Keratinocyte (primary cell): Measurements from ENCODE around the gene FNBP1. TPM values are rescaled to one million over a fixed set of nuclear protein-coding genes. Genes with fewer than 3 reads are reported as not detected.

Source experiments
- DNase-seq: peaks from one replicate; pipeline ENCODE4 v3.0.0-alpha.2; 2011; ENCODE audit warnings: low read depth, missing footprints, low spot score
- FAIRE-seq: peaks from 2 replicates; lab custom pipeline; 2011; peaks lifted over from hg19 to GRCh38; lab: Jason Lieb, UNC
- H2AFZ ChIP-seq: 2 replicates; pipeline ENCODE4 v1.6.0; 2012; ENCODE audit warnings: low read length, control low read depth, inconsistent platforms; ENCODE audit not compliant: control insufficient read depth
- H3K27ac ChIP-seq: 2 replicates; pipeline ENCODE4 v1.5.1; 2011; ENCODE audit warnings: low read length; ENCODE audit not compliant: control insufficient read depth, insufficient read depth
- H3K27me3 ChIP-seq: 3 replicates; pipeline ENCODE4 v1.6.0; 2011; ENCODE audit warnings: low read length; ENCODE audit not compliant: control insufficient read depth, insufficient read depth; ENCODE audit errors: extremely low read depth
- H3K36me3 ChIP-seq, 2 experiments: 2 replicates in 1 of 2; 3 replicates in 1 of 2; pipeline ENCODE4 v1.5.1; 2011; ENCODE audit warnings: low read length in 2 of 2, mild to moderate bottlenecking in 1 of 2; ENCODE audit not compliant: control insufficient read depth in 2 of 2, insufficient read depth in 2 of 2; ENCODE audit errors: extremely low read depth in 1 of 2
- H3K4me1 ChIP-seq: 3 replicates; pipeline ENCODE4 v1.5.1; 2011; ENCODE audit warnings: low read length; ENCODE audit not compliant: control insufficient read depth, insufficient read depth; ENCODE audit errors: extremely low read depth
- H3K4me2 ChIP-seq: 3 replicates; pipeline ENCODE4 v1.6.0; 2011; ENCODE audit warnings: low read depth, low read length; ENCODE audit not compliant: control insufficient read depth, insufficient read depth; ENCODE audit errors: extremely low read depth
- H3K4me3 ChIP-seq, 3 experiments: fragments of 200-600 bp in 1 of 3; sonication (generic) in 1 of 3; 2 replicates in 2 of 3; 3 replicates in 1 of 3; pipeline ENCODE4 v1.5.1; 2011 to 2016; ENCODE audit warnings: low read length in 3 of 3, mild to moderate bottlenecking in 3 of 3, control low read depth in 2 of 3, inconsistent platforms in 1 of 3, low read depth in 1 of 3, mixed read lengths in 1 of 3, mixed run types in 1 of 3, moderate library complexity in 1 of 3; ENCODE audit not compliant: control insufficient read depth in 2 of 3, insufficient read depth in 2 of 3; ENCODE audit errors: extremely low read depth in 1 of 3
- H3K79me2 ChIP-seq: 2 replicates; pipeline ENCODE4 v1.6.0; 2012; ENCODE audit warnings: low read length; ENCODE audit not compliant: control insufficient read depth, insufficient read depth
- H3K9ac ChIP-seq: 3 replicates; pipeline ENCODE4 v1.6.0; 2011; ENCODE audit warnings: low read length; ENCODE audit not compliant: control insufficient read depth, insufficient read depth; ENCODE audit errors: extremely low read depth
- H3K9me1 ChIP-seq: 3 replicates; pipeline ENCODE4 v1.6.0; 2011; ENCODE audit warnings: low read length; ENCODE audit not compliant: control insufficient read depth, insufficient read depth; ENCODE audit errors: extremely low read depth
- H3K9me3 ChIP-seq: 2 replicates; pipeline ENCODE4 v1.5.1; 2012; ENCODE audit warnings: low read depth, low read length; ENCODE audit not compliant: control insufficient read depth
- H4K20me1 ChIP-seq: 3 replicates; pipeline ENCODE4 v1.6.0; 2011; ENCODE audit warnings: low read length; ENCODE audit not compliant: control insufficient read depth, insufficient read depth; ENCODE audit errors: extremely low read depth
- EZH2 ChIP-seq: IDR thresholded peaks from one replicate; pipeline ENCODE4 v1.6.1; 2012; ENCODE audit warnings: inconsistent platforms, mild to moderate bottlenecking, low read length, moderate library complexity
- dilution Hi-C: fragments of 300-500 bp; cut with MboI; formaldehyde crosslinking; loops from one replicate; pipeline ENCODE4 v1.7.0; 2020; ENCODE audit warnings: low sequenced_read_pairs; ENCODE audit not compliant: extremely low pct_ligation_motif_present
- polyA plus RNA-seq, 5 experiments: library from polyadenylated mRNA; depleted of rRNA in 3 of 5; stranded (reverse) in 3 of 5; stranded (forward) in 1 of 5; unstranded in 1 of 5; fragments of >200 nt; gene quantifications; 1 replicate in 1 of 5; 2 replicates in 3 of 5; 3 replicates in 1 of 5; pipeline versions ENCODE4 v1.2.1 to v1.2.3, GENCODE V29; 2011 to 2012; ENCODE audit warnings: missing spikeins in 2 of 5, low read depth in 1 of 5, low replicate concordance in 1 of 5
- TF ChIP-seq, protein P1 (sequence below), 3 experiments: IDR thresholded peaks in 1 of 3; conservative IDR thresholded peaks in 1 of 3; optimal IDR thresholded peaks in 1 of 3; 2 replicates in 2 of 3; 3 replicates in 1 of 3; pipeline versions ENCODE3 to v1.5.1; 2011; ENCODE audit warnings: low read length in 3 of 3, mild to moderate bottlenecking in 3 of 3, moderate library complexity in 2 of 3, control low read depth in 1 of 3, inconsistent platforms in 1 of 3; ENCODE audit not compliant: insufficient read depth in 2 of 3; ENCODE audit errors: extremely low read depth in 1 of 3

Gene FNBP1
- polyA plus RNA-seq, 1 donor (not counting 4 experiments of a cell fraction or from before 2014, with no cell fraction given) = 9.6 TPM

DNA sequence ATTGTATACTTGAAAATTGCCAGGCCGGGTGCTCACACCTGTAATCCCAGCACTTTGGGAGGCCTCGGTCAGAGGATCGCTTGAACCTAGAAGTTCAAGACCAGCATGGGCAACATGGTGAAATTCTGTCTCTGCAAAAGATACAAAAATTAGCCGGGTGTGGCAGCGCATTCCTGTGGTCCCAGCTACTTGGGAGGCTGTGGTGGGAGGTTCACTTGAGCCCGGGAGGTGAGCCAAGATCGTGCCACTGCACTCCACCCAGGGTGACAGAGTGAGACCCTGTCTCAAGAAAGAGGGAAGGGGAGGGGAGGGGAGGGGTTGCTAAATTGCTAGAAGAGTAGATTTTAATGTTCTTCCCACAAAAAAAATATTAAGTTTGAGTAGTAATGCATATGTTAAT, 53.2 kb downstream of the FNBP1 start:
- Histone ChIP-seq H4K20me1 (no peaks in the 10 kb centered on the region), H3K9me1 (no peaks in the 10 kb centered on the region), H3K4me3 (no peak overlapping the region), H2AFZ (no peak overlapping the region), H3K4me1 (peaks cover 14% of the 10 kb centered on the region), H3K9ac (no peak overlapping the region), H3K27ac (no peak overlapping the region), H3K9me3 (no peaks in the 10 kb centered on the region), H3K27me3 (no peaks in the 10 kb centered on the region), H3K36me3 (no peaks in the 10 kb centered on the region), H3K79me2 (no peaks in the 10 kb centered on the region), H3K4me2 (no peak overlapping the region)
- dilution Hi-C loops = no loop called here
- TF ChIP-seq EZH2 = no peak
- TF ChIP-seq, protein P1, sequence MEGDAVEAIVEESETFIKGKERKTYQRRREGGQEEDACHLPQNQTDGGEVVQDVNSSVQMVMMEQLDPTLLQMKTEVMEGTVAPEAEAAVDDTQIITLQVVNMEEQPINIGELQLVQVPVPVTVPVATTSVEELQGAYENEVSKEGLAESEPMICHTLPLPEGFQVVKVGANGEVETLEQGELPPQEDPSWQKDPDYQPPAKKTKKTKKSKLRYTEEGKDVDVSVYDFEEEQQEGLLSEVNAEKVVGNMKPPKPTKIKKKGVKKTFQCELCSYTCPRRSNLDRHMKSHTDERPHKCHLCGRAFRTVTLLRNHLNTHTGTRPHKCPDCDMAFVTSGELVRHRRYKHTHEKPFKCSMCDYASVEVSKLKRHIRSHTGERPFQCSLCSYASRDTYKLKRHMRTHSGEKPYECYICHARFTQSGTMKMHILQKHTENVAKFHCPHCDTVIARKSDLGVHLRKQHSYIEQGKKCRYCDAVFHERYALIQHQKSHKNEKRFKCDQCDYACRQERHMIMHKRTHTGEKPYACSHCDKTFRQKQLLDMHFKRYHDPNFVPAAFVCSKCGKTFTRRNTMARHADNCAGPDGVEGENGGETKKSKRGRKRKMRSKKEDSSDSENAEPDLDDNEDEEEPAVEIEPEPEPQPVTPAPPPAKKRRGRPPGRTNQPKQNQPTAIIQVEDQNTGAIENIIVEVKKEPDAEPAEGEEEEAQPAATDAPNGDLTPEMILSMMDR (optimal IDR thresholded peaks at IDR 0.05 in 1 of 3, IDR thresholded peaks at IDR 0.05 in 1 of 3, conservative IDR thresholded peaks at IDR 0.05 in 1 of 3; ENCODE audit: extremely low read depth in 1 of 3, insufficient read depth in 2 of 3, low read length in 3 of 3) = no peak
- no peak for FAIRE-seq
- no peak for DNase-seq

DNA sequence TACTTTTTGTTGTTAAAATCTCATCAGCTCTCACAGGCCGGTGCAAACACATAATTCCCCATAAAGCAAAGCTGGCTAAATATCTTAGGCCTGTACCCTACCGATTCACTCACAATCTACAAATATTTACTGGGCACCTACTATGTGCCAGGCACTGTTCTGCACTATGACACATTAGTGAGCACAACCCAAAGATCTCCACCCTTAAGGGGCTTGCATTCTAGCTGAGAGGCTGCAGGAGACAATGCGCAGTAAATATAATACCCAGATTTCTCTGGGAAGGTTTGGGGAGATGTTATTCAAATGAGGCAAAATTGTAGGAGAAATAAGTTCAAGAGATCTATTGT, 53.7 kb downstream of the FNBP1 start:
- TF ChIP-seq EZH2 = no peak
- TF ChIP-seq, protein P1 (optimal IDR thresholded peaks at IDR 0.05 in 1 of 3, IDR thresholded peaks at IDR 0.05 in 1 of 3, conservative IDR thresholded peaks at IDR 0.05 in 1 of 3; ENCODE audit: extremely low read depth in 1 of 3, insufficient read depth in 2 of 3, low read length in 3 of 3) = no peak
- Histone ChIP-seq H3K9me1 (no peaks in the 10 kb centered on the region), H3K4me2 (no peak overlapping the region), H4K20me1 (no peaks in the 10 kb centered on the region), H3K9me3 (no peaks in the 10 kb centered on the region), H3K36me3 (no peaks in the 10 kb centered on the region), H3K9ac (no peak overlapping the region), H2AFZ (no peak overlapping the region), H3K79me2 (no peaks in the 10 kb centered on the region), H3K4me3 (no peak overlapping the region), H3K27me3 (no peaks in the 10 kb centered on the region), H3K4me1 (peaks cover 14% of the 10 kb centered on the region), H3K27ac (no peak overlapping the region)
- DNase-seq = no peak
- FAIRE-seq = no peak
- dilution Hi-C loops = no loop called here
